Measurements from ENCODE around the gene CYP1B1. TPM values are rescaled to one million over a fixed set of nuclear protein-coding genes. Genes with fewer than 3 reads are reported as not detected.

The CYP1B1 gene
- polyA plus RNA-seq, 1 donor from 2014 or later = not detected

DNA sequence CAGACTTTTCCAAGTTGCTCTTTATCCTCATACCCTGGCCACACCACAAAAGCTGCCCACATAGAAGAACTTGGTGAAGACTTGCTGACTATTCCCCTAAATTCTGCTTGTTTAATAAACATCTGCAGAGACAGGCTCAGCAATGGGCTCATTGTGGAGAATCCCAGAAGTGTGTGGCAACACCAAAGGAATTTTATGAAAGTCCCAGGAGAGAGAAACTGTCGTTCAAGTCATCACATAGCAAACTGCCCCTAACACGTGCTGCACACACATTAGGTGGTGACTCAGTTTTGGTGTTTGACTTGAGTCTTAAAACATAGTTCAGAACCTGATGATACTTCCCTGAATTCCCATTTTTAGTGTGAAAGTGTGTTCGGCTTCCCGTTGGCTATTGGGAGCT lies 38.6 kb downstream of the CYP1B1 start:
- Histone ChIP-seq H3F3A (ENCODE audit: insufficient read depth, low read length, poor library complexity, severe bottlenecking) (no peaks in the 10 kb centered on the region), H3K9me2 (ENCODE audit: insufficient read depth, low read length) (no peaks in the 10 kb centered on the region), H3K4me2 (ENCODE audit: low read length) (no peak overlapping the region), H4K20me1 (ENCODE audit: insufficient read depth) (no peaks in the 10 kb centered on the region), H3K9me3 (ENCODE audit: low read length) (no peaks in the 10 kb centered on the region), H3K27me3 (ENCODE audit: insufficient read depth, low read depth, low read length) (no peaks in the 10 kb centered on the region), H3K79me2 (replicated peaks; ENCODE audit: insufficient read depth, low read length) (no peaks in the 10 kb centered on the region), H3K27ac (ENCODE audit: low read length) (no peak overlapping the region), H3K4me3 (ENCODE audit: low read length) (no peak overlapping the region), H2AFZ (ENCODE audit: low read depth, low read length) (no peak overlapping the region), H3K9ac (ENCODE audit: low read length) (no peak overlapping the region), H3K36me3 (ENCODE audit: insufficient read depth, low read length) (no peaks in the 10 kb centered on the region)
- TF ChIP-seq MXI1 (conservative IDR thresholded peaks at IDR 0.05; ENCODE audit: poor library complexity, severe bottlenecking) = no peak
- no peak for TF ChIP-seq SMC3 (conservative IDR thresholded peaks at IDR 0.05; ENCODE audit: poor library complexity)
- no peak for TF ChIP-seq TAF1 (IDR thresholded peaks at IDR 0.05; ENCODE audit: low read depth)
- TF ChIP-seq, protein P1, sequence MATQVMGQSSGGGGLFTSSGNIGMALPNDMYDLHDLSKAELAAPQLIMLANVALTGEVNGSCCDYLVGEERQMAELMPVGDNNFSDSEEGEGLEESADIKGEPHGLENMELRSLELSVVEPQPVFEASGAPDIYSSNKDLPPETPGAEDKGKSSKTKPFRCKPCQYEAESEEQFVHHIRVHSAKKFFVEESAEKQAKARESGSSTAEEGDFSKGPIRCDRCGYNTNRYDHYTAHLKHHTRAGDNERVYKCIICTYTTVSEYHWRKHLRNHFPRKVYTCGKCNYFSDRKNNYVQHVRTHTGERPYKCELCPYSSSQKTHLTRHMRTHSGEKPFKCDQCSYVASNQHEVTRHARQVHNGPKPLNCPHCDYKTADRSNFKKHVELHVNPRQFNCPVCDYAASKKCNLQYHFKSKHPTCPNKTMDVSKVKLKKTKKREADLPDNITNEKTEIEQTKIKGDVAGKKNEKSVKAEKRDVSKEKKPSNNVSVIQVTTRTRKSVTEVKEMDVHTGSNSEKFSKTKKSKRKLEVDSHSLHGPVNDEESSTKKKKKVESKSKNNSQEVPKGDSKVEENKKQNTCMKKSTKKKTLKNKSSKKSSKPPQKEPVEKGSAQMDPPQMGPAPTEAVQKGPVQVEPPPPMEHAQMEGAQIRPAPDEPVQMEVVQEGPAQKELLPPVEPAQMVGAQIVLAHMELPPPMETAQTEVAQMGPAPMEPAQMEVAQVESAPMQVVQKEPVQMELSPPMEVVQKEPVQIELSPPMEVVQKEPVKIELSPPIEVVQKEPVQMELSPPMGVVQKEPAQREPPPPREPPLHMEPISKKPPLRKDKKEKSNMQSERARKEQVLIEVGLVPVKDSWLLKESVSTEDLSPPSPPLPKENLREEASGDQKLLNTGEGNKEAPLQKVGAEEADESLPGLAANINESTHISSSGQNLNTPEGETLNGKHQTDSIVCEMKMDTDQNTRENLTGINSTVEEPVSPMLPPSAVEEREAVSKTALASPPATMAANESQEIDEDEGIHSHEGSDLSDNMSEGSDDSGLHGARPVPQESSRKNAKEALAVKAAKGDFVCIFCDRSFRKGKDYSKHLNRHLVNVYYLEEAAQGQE (IDR thresholded peaks at IDR 0.05; ENCODE audit: borderline replicate concordance) = no peak
- no peak for TF ChIP-seq POLR2AphosphoS5 (IDR thresholded peaks at IDR 0.05)
- TF ChIP-seq CTCF (IDR thresholded peaks at IDR 0.05; ENCODE audit: poor library complexity, severe bottlenecking) = no peak
- TF ChIP-seq RAD21 (conservative IDR thresholded peaks at IDR 0.05) = no peak
- no peak for TF ChIP-seq EZH2 (IDR thresholded peaks at IDR 0.05; ENCODE audit: borderline replicate concordance, insufficient read depth, low read length, poor library complexity, severe bottlenecking)
- TF ChIP-seq EP300 (conservative IDR thresholded peaks at IDR 0.05; ENCODE audit: poor library complexity, severe bottlenecking) = no peak

DNA sequence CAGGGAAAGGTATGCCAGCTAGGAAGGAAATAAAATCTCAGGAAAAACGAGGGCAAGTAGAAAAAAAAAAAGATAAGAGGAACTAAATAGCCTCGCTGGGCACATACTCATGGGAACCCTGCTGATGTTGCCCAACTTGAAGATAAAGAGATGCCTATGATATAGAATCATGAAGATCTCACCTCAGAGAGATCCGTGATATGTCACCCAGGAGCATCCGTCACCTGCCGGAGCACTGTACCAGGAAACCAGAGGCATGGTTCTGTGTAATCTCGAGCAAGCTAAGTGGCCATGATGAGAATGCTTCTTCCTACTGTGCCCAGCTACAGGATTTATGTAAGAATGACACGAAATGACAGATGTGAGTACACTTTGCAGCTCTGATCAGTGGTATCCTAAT lies 40.0 kb downstream of the CYP1B1 start:
- no peaks in the 10 kb centered on the region for H3K9me3 ChIP-seq (ENCODE audit: low read length)
- no peak overlapping the region for H2AFZ ChIP-seq (ENCODE audit: low read depth, low read length)
- no peaks in the 10 kb centered on the region for H3K79me2 ChIP-seq (replicated peaks; ENCODE audit: insufficient read depth, low read length)
- H3K9me2 ChIP-seq (ENCODE audit: insufficient read depth, low read length) = no peaks in the 10 kb centered on the region
- no peaks in the 10 kb centered on the region for H3K36me3 ChIP-seq (ENCODE audit: insufficient read depth, low read length)
- H3K27ac ChIP-seq (ENCODE audit: low read length) = no peak overlapping the region
- no peak overlapping the region for H3K4me3 ChIP-seq (ENCODE audit: low read length)
- no peaks in the 10 kb centered on the region for H3F3A ChIP-seq (ENCODE audit: insufficient read depth, low read length, poor library complexity, severe bottlenecking)
- TF ChIP-seq CTCF (IDR thresholded peaks at IDR 0.05; ENCODE audit: poor library complexity, severe bottlenecking) (no peak), TAF1 (IDR thresholded peaks at IDR 0.05; ENCODE audit: low read depth) (no peak), SMC3 (conservative IDR thresholded peaks at IDR 0.05; ENCODE audit: poor library complexity) (no peak), RAD21 (conservative IDR thresholded peaks at IDR 0.05) (no peak), POLR2AphosphoS5 (IDR thresholded peaks at IDR 0.05) (no peak), EP300 (conservative IDR thresholded peaks at IDR 0.05; ENCODE audit: poor library complexity, severe bottlenecking) (no peak), MXI1 (conservative IDR thresholded peaks at IDR 0.05; ENCODE audit: poor library complexity, severe bottlenecking) (no peak), EZH2 (IDR thresholded peaks at IDR 0.05; ENCODE audit: borderline replicate concordance, insufficient read depth, low read length, poor library complexity, severe bottlenecking) (no peak)
- TF ChIP-seq, protein P1 (IDR thresholded peaks at IDR 0.05; ENCODE audit: borderline replicate concordance) = no peak
- H3K9ac ChIP-seq (ENCODE audit: low read length) = no peak overlapping the region
- no peaks in the 10 kb centered on the region for H3K27me3 ChIP-seq (ENCODE audit: insufficient read depth, low read depth, low read length)
- no peak overlapping the region for H3K4me2 ChIP-seq (ENCODE audit: low read length)
- H4K20me1 ChIP-seq (ENCODE audit: insufficient read depth) = no peaks in the 10 kb centered on the region

All from neural cell (in vitro differentiated cells).